Measurements from ENCODE around the gene JAML. TPM values are rescaled to one million over a fixed set of nuclear protein-coding genes. Genes with fewer than 3 reads are reported as not detected.

JAML gene
- total and polyA plus RNA-seq, 2 of the 13 experiments (the other 11 are each of a cell fraction or from before 2014, with no cell fraction given), result 2.0 to 3.3 TPM

- CTCF ChIA-PET (ENCODE audit: low intra/inter-chr PET ratio, low total read pairs), result interaction anchor here (0.6 kb wide), 1 partner anchor 113 kb away, joined by 3 read pairs; no protein-coding TSS in a partner anchor
- DNase-seq (ENCODE audit: low spot score) (peak; percentile 83), ATAC-seq (peak; percentile 52), FAIRE-seq (peak; percentile 75)
- peaks cover 43% of the 10 kb centered on the region for H3K4me1 ChIP-seq (ENCODE audit: insufficient read depth, low read length)
- H3K4me2 ChIP-seq (ENCODE audit: low read depth, low read length), result peak overlapping the region; percentile 62
- H3K27ac ChIP-seq (ENCODE audit: extremely low read length, insufficient read depth, low read length), result no peak overlapping the region
- intact Hi-C loops (cut with micrococcal nuclease; ENCODE audit: unreplicated experiment), result no loop called here
- no TSS peak for BruUV-seq (replicated peaks)
- no peaks in the 10 kb centered on the region for H3K9me3 ChIP-seq (ENCODE audit: low read length)
- H3K4me3 ChIP-seq (replicated peaks in 1 of 3; ENCODE audit: insufficient read depth in 1 of 3, low read depth in 2 of 3, low read length in 3 of 3), result peak overlapping the region in 1 of 3 experiments; percentile 7; a peak in 2 of 6 replicates
- 32% methylated on average over 13 of the region's 13 CpGs for WGBS (ENCODE audit: low lambda C conversion rate)
- no peaks in the 10 kb centered on the region for H3K79me2 ChIP-seq (ENCODE audit: insufficient read depth, low read length)
- H3K27me3 ChIP-seq (ENCODE audit: control insufficient read depth in 1 of 2, insufficient read depth in 2 of 2, low read length in 2 of 2), result peaks cover 1 to 27% of the 10 kb centered on the region in 2 experiments; a peak in 3 of 5 replicates
- no peaks in the 10 kb centered on the region for H3K36me3 ChIP-seq (replicated peaks in 1 of 2; ENCODE audit: control insufficient read depth in 1 of 2, insufficient read depth in 2 of 2, low read length in 2 of 2)
- H2AFZ ChIP-seq (ENCODE audit: low read length), result peak overlapping the region; percentile 6
- no peaks in the 10 kb centered on the region for H4K20me1 ChIP-seq (ENCODE audit: insufficient read depth, low read length)
- POLR2A ChIA-PET, result interaction anchor here (1.1 kb wide), 1 partner anchor 19 kb away, joined by 10 read pairs; no protein-coding TSS in a partner anchor
- in situ Hi-C loops (cut with HindIII; ENCODE audit: extremely low pct_ligation_motif_present, low pct_unique_long_range_greater_than_20kb), result no loop called here
- H3K9ac ChIP-seq (ENCODE audit: insufficient read depth, low read depth, low read length), result no peak overlapping the region
- no peak for TF ChIP-seq ZNF839 (CRISPR knock-in tag; IDR thresholded peaks at IDR 0.05; ENCODE audit: borderline replicate concordance)
- no peak for TF ChIP-seq HNRNPH1 (optimal IDR thresholded peaks at IDR 0.05; ENCODE audit: low read depth, low read length)
- no peak for TF ChIP-seq DNMT1 (CRISPR knock-in tag; IDR thresholded peaks at IDR 0.05)
- TF ChIP-seq MYPOP (CRISPR knock-in tag; IDR thresholded peaks at IDR 0.05), result no peak
- TF ChIP-seq, protein P1, sequence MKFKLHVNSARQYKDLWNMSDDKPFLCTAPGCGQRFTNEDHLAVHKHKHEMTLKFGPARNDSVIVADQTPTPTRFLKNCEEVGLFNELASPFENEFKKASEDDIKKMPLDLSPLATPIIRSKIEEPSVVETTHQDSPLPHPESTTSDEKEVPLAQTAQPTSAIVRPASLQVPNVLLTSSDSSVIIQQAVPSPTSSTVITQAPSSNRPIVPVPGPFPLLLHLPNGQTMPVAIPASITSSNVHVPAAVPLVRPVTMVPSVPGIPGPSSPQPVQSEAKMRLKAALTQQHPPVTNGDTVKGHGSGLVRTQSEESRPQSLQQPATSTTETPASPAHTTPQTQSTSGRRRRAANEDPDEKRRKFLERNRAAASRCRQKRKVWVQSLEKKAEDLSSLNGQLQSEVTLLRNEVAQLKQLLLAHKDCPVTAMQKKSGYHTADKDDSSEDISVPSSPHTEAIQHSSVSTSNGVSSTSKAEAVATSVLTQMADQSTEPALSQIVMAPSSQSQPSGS (CRISPR knock-in tag; IDR thresholded peaks at IDR 0.05), result 0 out of 2 replicates have a peak, but pooled peaks have one; percentile 27
- TF ChIP-seq NFE2L1 (CRISPR knock-in tag; IDR thresholded peaks at IDR 0.05; ENCODE audit: borderline replicate concordance), result no peak
- TF ChIP-seq, protein P2, sequence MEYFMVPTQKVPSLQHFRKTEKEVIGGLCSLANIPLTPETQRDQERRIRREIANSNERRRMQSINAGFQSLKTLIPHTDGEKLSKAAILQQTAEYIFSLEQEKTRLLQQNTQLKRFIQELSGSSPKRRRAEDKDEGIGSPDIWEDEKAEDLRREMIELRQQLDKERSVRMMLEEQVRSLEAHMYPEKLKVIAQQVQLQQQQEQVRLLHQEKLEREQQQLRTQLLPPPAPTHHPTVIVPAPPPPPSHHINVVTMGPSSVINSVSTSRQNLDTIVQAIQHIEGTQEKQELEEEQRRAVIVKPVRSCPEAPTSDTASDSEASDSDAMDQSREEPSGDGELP (IDR thresholded peaks at IDR 0.05; ENCODE audit: borderline replicate concordance, low read depth), result peak; percentile 13; the same call in 1 of the 2 replicates
- no peak for TF ChIP-seq ETS1 (CRISPR knock-in tag; IDR thresholded peaks at IDR 0.05)
- no peak for TF ChIP-seq ZNF317 (CRISPR knock-in tag; IDR thresholded peaks at IDR 0.05)
- peak; percentile 47; the same call in 1 of the 2 replicates for TF ChIP-seq ARID5B (CRISPR knock-in tag; IDR thresholded peaks at IDR 0.05)
- TF ChIP-seq FOSL1 (CRISPR knock-in tag; IDR thresholded peaks at IDR 0.05; ENCODE audit: borderline replicate concordance), result 0 out of 2 replicates have a peak, but pooled peaks have one; percentile 24
- 0 out of 2 replicates have a peak, but pooled peaks have one; percentile 16 for TF ChIP-seq KDM2A (CRISPR knock-in tag; IDR thresholded peaks at IDR 0.05; ENCODE audit: borderline replicate concordance, low read depth)
Observed at GRCh38 chr11:118175031-118175992, 49.5 kb downstream of the JAML start.
